LNCAP (cell line): ENCODE data around the gene FNDC11.

ENCODE experiments used
- TF ChIP-seq, protein P1 (sequence below): fragments of 450-650 bp; IDR thresholded peaks from 2 replicates; pipeline ENCODE4 v1.5.1; 2017; ENCODE audit warnings: mild to moderate bottlenecking

FNDC11 gene

DNA sequence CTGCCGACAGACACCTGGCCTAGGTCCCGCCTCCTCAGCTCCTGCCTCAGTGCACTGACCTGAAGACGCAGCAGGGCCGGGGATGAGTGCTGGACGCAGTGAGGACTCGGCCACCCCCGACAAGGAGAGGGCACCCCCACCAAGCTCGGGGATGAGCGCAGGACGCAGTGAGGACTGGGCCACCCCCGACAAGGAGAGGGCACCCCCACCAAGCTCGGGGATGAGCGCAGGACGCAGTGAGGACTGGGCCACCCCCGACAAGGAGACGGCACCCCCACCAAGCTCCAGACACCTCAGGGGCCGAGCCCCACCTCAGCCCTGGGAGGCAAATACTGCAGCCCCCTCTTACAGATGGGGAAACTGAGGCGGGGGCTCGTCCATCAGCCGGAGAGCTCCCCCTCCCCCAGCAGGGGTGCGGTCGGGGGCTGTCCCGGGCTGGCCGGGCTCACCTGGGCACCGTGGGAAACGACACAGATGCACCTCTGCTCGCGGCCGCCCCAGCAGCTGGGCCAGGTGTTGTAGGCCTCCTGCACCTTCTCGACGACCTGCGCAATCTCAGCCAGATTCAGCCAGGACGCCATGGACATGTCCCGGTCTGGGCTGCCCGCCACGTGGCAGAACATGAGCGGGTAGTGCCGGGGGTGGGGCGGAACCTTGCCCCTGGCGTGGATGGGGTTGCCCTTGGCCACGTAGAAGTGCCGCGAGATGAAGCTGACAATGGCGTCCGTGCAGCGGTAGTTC lies 12.6 kb downstream of the FNDC11 start:
- TF ChIP-seq, protein P1, sequence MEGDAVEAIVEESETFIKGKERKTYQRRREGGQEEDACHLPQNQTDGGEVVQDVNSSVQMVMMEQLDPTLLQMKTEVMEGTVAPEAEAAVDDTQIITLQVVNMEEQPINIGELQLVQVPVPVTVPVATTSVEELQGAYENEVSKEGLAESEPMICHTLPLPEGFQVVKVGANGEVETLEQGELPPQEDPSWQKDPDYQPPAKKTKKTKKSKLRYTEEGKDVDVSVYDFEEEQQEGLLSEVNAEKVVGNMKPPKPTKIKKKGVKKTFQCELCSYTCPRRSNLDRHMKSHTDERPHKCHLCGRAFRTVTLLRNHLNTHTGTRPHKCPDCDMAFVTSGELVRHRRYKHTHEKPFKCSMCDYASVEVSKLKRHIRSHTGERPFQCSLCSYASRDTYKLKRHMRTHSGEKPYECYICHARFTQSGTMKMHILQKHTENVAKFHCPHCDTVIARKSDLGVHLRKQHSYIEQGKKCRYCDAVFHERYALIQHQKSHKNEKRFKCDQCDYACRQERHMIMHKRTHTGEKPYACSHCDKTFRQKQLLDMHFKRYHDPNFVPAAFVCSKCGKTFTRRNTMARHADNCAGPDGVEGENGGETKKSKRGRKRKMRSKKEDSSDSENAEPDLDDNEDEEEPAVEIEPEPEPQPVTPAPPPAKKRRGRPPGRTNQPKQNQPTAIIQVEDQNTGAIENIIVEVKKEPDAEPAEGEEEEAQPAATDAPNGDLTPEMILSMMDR: no peak

GRCh38 chr20:63567136-63567385 lies 13.1 kb downstream of the FNDC11 start:
- TF ChIP-seq, protein P1: no peak

DNA sequence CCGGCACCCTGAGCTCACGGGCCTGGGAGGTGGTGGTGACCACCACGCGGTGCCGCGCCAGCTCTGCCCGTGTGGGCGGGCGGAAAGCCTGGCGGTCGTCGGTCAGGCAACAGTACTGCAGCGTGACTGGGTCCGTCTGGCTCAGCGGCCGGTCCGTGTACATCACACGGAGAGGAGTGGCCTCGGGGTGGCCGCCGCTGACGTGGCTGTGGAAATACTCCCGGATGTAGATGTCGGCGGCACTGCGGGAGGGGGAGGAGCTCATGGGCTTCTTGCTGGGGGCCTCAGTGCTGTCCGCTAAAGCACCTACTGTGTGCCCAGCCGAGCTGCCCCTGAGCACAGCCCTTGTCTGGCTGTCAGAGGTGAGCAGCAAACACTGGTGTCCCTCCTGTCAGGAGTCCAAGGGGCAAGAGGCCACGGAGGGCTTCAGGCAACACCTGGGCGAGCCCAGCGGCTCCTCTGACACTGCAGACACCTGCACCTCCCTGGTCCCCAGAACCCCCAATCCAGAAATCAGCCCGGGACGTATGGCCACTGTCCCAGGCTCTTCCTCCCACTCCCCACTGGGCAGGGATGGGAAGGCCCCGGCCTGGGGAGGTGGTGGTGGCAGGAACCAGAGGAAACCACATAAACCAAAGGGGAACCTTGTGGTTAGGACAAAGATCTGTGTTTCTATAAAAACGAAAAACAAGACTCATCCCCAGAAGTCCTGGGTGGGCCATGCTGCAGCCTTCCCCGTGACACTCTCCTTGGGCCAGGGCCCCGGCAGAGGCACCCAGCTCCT lies 13.6 kb downstream of the FNDC11 start:
- TF ChIP-seq, protein P1: no peak

GRCh38 chr20:63568170-63568981 lies 14.4 kb downstream of the FNDC11 start:
- TF ChIP-seq, protein P1: no peak

DNA sequence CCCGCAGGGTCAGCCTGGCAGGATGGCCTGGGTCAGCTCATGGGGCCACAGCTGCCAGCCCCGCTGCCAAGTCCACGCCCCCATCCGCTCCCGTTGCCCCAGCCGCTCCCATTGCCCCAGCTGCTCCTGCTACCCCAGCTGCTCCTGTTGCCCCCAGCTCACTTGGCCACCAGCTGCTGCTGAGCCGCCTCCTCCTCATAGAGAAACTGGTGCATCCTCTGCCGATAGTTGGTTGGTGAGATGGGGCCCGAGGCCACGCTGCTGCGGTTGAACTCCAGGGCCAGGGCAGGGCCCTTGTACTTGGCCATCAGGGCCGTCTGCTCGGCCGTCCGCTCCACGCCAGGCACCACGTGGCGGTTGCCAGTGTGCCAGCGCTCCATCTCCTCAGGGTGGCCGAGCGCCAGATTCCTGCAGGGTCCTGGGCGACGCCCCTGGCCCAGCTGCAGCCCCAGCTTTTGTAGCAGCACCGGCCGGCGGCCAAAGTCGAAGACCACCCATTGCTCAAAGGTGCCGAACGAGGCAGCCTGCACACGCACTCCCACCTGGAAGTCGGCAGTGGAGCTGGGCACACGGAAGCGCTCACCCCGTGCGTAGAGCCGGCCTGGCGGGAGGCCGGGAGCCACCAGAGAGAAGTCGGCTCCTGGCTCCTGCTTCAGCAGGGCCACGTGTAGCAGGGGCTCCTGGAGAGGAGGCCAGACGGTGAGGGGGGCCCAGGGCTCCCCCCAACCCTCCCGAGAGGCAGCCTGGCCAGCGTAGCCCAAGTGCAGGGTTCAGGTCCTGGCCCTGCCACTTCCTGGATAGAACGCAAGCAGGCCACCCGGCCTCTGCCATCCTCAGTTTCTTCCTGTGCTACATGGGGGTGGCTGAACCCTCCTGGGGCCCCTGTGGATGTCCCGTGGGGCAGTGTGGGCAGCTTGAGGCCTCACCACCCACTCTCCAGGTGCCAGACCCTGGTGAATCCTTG lies 15.3 kb downstream of the FNDC11 start:
- TF ChIP-seq, protein P1: no peak

GRCh38 chr20:63570281-63571086 lies 16.5 kb downstream of the FNDC11 start:
- TF ChIP-seq, protein P1: no peak
